CD4-positive, alpha-beta T cell treated with Interleukin-4 for 4 hours (primary cell): Measurements from ENCODE around the gene SNTG2.

Experiments used
- DNase-seq: peaks from one replicate; pipeline ENCODE4 v3.0.0-alpha.2; 2020

The SNTG2 gene

DNA sequence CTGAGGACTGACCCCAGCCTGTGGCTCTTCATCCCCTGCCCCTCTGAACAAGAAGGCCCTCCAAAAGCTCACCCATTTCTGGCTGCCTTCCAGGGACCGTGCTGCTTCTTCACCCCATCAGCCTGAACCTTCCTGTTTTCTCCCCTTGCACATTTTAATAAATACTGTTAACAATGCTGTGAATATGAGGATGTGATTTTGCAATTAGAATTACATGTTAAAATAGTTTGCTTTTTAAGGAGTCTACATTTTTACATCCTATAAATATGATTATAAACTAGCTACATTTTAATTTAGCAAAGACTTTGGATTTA lies 4.0 kb downstream of the SNTG2 start:
- no peak for DNase-seq

DNA sequence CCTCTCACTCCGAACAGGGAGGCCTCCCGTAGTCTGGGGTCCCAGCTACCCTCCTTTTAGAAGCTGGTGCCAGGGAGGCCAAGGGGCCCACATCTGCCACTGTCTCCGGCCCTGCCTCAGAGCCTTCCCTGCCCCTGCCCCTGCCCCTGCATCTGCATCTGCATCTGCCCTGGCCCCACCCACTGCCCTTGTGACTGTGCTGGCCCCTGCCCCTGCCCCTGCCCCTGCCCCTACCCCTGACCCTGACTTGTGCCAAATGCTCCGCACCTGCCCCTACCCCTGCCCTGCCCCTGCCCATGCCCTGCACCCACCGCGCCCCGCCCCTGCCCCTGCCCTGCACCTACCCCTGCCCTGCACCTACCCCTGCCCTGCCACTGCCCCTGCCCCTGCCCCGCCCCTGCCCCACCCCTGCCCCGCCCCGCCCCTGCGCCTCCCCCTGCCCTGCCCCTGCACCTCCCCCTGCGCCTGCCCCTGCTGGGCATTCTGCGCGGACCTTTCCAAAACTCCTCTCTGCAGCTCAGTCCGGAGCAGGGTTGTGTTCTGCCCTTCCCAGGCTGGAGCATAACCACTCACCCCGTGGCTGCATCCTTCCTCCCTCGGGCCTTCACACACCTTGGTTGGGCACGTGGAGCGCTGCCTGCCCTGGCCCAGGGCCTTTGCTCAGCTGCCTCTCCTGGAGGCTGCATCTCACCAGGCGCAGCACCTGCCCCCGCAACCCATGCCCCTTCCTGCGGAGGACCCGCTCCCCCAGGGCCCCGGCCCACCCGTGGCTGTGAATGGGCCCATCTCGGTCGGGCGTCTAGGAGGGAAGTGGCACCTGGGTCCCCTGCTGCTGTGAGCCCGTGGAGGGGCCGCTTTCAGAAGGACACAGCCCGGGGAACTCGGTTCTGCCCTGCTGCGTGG lies 5.4 kb downstream of the SNTG2 start:
- DNase-seq: no peak

DNA sequence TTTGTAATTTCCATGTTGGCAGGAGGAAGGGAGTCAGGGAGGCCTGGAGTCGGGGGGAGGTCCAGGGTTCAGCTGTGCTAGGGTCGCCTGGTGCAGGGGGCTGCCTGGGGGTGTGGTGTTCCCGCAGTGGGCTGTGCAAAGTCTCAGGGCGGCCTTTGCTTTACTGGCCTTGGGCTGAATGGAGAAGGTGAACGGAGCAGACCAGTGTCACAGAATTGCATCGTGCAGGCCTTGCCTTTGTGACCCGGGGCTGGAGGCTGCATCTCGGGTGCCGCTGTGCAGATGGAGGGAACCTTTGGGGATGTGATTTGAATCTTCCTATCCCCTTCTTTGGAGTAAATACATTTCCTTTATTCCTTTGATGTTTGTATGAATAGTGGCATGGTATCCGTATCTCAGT lies 8.8 kb downstream of the SNTG2 start:
- DNase-seq: no peak

DNA sequence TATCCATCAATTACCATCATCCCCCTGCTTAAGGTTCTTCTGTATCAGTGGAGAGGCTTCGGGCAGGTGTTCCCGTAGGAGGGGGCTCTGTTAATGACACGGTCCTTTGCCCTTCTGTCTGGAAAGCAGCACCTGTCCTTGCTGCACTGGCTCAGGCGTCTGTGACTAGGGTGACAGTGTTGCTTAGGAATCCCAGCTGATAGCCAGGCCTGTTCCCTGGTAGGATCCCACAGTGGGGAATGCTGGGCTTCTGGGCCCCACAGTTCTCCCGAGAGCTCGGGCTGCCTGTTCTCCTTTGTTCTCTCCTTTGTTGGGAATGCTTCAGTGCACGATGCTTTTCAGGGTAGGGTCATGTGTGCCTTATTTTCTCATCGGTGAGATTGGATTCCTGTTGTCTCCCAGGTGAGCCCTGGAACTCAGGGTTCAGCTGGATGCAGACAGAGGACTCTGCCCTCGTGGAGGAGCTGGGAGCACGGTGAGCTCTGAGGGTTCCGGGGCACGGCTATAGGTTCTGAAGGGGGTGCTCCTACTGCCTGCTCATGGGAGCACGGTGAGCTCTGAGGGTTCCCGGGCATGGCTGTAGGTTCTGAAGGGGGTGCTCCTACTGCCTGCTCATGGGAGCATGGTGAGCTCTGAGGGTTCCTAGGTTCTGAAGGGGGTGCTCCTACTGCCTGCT lies 9.6 kb downstream of the SNTG2 start:
- DNase-seq: no peak

DNA sequence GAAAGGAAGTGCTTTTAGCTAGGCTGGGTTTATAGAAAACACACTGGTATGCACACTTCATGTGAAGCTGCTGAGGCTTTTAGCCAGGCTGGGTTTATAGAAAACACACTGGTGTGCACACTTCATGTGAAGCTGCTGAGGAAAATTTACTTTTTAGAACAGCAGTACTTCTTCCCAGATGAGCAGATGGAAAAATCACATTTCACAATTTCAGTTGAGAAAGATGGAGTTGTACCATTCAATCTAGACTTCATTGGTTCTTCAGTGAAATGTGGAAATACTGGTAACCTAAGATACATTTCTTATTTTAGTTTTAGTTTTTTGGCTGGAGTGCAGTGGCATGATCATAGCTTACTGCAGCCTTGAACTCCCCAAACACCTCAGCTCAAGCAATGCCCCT lies 11.1 kb downstream of the SNTG2 start:
- DNase-seq: no peak

DNA sequence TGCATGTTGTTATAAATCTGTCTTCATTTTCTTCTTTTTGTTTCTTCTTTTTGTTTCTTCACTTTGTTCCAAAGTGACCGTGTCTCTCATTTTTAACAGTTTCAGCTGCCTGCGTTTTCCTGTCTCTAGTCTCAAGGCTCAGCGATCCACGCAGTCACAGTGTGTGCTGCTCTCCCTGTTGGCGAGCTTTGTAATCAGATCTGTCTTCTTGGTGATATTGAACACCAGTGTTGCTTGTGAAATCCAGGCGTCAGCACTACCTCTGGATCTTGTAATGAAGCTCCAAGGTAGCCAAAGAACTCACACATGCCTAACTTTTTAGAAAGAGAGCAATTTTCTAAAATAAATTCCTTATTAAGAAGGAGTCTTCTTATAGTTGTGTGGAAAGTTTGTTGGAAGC lies 13.2 kb downstream of the SNTG2 start:
- DNase-seq: no peak

DNA sequence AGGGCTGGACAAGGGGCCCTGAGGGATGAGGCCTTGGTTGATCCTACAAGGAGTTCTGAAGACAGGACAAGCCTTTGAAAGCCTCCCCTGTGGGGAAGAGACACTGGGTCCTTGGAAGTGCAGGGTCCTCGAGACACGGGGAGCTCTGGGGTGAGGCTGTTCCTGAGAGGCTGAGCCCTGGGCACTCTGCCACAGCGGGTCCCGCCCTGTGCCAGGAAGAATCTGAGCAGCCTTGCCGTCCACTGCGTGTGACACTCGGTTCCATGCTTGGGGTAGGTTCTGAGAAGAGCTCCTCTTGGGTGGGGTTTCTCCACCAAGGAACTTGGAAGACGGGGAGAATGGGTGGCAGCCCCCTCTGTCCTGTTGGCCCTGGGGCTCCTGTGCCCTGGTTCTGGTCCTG lies 13.9 kb downstream of the SNTG2 start:
- no peak for DNase-seq

DNA sequence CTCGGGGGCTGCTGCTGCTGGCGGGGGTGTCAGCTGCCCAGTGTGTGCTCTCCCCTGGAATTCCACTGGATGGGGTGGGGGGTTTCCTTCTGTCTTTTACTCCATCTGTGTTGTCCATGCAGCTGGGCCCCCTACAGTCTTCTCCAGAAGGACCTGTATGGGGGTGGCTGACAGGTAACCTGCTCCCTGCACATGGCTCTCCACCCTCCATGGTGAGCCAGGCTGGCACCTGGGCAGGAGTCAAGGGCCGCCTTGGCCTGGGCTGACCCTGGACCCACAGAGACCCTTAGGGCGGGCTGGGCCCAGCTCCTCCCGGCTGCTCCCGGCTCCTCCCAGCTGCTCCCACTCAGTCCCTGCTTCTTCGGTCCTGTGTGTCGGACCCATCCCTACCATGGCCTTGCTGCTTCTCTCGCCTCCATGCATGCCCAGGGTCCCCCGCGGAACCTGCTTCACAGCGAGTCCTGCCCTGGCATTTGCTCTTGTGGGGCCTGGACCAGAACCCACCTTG lies 15.0 kb downstream of the SNTG2 start:
- DNase-seq: no peak

DNA sequence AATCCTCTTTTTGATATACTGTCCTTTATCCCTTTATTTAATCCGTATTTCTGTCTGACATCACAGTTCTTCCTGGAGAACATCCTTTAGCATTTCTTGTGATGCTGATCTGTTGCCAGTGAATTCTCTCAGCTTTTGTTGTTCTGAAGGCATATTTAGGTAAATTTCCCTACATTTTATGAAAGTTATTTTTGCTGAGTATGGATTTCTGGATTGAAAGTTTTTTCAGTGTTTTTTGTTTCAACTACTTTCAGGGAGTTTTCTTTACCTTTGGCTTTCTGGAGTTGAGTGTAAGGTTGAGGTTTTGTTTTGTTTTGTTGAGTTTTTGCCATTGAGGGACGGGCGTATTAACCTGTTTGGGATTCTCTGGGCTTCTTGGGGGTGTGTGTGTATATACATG lies 22.5 kb downstream of the SNTG2 start:
- no peak for DNase-seq

DNA sequence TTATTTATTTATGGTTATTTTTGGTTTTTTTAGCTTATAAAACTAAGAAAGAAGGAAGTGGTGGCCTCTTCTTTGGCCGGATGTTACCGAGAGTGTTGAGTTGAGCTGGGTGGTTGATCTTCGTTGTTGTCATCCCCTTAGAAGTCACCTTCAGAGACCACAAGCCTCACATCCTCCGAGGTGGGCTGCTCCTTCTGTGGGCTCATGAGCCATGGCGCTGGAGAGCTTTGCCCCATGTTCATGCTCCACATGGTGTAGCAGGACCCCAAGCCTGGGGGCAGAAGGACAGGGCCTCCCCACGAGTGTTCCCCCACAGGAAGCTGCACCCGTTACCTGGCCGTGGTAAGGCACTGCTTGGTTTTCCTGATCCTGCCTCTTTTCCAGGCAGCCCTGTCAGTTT lies 23.4 kb downstream of the SNTG2 start:
- DNase-seq: no peak

DNA sequence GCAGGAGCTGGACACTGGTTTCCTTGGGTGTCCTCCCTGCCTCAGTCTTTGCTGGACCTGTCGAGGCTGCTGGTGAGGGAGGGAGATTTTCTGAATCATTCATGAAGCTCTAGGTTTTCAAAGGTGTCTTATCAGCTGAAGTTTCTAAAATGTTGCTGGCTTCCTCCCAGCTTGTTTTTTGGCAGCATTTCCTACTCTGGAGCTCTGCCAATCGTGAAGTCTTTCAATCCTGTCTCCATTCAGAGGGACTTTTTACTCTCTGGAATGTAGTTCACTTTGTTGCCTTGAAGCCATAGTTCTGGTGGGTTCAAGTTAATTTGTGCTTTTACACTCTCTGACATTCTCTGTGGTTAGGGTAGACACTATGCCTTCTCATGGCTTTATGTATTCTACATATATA lies 23.9 kb downstream of the SNTG2 start:
- no peak for DNase-seq

DNA sequence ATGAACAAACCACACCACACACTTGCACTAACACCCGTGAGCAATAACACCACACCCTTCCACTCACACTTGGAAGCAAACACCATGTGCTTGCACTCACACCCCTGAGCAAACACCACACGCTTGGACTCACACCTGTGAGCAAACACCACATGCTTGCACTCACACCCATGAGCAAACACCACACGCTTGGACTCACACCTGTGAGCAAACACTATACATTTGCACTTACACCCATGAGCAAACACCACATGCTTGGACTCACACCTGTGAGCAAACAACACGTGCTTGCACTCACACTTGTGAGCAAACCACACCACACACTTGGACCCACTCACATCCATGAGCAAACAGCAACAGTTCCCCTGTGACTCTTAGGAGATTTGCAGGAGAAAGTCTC lies 24.4 kb downstream of the SNTG2 start:
- DNase-seq: no peak

DNA sequence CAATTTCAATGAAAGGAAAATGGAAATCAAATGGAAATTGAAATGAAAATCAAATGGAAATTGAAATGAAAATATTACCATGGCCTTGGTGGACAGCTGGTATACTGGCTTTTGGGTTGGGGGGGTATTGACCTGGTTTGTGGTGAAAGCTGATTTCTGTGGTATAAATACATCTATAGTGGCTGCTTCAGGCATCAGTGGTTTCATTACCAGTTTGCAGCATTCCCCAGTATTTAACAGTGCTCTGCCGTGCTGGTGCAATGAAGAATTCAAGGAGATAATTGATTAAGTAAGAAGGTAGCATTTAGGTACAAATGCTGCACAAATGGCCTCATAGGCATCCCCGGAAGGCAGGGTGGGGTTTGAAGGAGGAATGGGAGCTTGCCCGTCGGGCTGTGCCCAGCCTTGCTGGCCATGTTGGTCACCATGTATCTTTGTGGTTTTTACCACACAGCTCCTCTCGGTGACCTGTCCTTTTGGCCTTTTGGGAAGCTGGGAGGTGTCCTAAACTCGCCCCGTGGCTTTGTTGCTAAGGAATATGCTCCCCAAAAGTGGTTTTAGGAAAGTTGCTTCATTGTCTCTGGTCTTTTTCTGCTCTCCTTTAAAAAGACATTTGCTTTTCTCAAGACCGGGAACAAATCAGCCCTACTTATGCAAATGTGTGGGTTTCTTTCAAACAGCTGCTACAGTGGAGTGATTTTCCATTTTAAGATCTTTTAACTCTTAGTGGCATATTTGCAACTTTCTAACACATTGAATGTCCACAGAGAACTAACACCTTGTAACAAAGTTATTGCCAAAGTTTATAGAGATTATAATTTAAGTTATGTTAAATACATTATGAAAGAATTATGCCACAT lies 28.6 kb downstream of the SNTG2 start:
- DNase-seq: no peak

DNA sequence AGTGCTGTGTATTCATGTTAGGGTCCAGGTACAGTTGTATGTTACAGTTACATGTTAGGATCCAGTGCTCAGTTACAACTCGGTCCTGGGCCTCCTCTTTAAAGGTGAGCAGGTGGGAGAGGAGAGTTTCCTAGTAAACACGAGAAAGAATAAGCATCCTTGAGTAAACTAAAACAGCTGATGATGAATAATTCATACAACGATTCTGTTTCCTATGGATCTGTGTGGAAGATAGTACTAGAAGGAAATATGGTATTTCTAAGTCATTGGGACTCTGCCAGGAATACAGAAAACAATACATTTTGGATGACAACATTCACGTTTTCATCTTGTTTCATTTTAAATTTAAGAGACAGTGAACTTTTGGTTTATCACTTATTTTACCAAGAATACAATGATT lies 29.5 kb downstream of the SNTG2 start:
- no peak for DNase-seq

DNA sequence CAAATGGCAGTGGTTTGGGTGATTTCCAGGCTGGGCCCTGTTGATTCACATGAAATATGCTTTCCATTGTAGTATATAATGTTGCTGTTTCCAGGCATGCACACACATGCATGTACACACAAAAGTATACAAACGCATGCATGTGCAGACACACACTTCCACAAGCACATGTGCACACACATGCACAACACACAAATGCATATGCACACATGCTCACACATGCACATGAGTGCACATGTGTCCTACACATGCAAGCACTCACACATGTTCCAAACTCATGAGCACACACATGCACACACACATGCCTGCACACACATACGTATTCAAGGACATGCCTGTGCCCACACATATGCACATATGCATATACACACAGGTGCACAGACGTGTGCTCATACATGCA lies 30.6 kb downstream of the SNTG2 start:
- DNase-seq: no peak

DNA sequence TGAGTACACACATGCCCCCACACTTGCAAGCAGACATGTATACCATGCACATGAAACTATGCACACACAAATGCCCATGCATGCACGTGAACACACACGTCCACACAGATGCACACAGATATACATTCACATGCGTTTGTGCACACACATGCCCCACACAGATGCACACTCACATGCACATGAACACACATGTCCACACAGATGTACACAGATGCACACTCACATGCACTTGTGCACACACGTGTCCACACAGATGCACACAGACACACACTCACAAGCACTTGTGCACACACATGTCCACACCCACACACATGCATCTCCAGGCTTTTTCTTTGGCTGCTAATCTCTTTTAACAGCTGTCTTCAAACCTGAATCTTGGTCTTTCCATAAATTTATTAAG lies 31.1 kb downstream of the SNTG2 start:
- no peak for DNase-seq

DNA sequence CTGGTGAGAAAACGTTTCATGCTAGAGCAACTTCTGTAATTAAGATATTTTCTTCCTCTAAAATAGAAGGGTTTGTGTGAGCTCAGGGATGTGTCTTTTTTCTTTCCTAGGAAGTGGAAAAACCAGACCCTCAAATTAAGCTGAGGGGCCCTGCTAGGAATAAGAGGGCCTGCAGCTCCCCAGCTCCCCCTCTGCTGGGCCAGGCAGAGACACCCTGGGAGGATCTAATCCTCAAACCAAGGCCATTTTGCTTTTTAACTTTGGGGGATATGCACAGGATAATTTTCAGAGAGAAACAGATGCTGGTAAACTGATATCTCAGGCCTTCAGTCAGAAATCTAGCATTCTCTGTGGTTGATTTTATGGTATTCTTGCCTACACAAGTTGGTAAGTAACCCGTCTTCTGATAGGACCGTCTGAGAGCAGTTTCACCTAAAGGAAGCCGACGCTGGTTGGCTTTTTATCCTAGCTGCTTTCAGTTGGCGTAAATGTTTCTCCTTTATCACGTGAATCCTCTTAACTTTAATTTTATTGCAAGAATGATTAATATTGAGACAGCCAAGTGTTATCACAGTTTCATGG lies 34.8 kb downstream of the SNTG2 start:
- no peak for DNase-seq

DNA sequence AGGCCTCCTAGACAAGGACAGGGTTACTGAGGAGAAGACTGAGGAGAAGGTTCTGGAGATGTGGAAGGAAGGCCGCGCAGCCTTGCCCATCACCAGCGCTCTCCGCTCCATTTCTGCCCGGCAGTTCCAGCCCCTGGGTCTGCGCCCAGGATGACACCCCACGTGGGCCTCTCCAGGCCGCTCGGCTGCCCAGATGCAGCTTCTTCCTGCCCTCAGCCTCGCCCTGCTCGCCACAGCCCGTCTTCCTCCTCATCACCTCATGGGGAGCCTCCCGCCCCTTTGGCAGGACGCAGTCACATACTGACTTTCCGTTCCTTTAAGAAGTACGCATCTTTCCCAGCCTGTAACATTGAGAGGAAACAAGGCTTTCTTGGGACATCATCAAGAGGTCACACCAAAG lies 37.1 kb downstream of the SNTG2 start:
- no peak for DNase-seq

DNA sequence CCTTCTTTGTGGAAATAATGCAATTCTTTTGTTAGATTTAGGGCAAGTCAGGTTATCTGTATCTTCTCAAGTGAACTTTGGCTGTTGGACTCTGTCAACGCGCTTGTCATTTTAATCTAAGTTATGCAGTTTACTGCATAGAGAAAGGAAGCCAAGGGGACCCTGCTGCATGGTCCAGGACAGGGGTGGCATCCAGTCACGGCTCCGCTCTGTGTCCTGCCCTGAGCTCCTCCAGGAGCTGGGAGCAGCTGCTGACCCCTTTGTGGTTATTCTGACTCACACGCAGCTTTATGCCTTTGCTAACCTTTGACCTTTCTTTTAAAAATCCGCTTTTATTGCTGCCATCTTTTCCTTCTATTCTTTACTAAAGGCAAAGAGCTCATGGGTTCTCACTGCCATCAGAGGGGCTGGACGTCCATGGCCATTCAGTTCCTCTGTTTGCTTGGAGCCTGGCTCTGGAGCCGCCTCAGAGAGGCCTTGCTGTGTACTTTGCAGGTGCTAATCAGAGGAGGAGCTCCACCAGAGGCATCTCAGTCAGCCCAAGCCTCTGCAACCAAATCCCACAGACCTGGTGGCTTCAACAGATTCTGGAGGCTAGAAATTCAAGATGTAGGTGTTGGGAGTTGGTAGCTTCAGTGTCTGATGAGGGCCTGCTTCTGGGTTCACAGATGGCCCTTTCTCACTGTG lies 39.3 kb downstream of the SNTG2 start:
- no peak for DNase-seq

DNA sequence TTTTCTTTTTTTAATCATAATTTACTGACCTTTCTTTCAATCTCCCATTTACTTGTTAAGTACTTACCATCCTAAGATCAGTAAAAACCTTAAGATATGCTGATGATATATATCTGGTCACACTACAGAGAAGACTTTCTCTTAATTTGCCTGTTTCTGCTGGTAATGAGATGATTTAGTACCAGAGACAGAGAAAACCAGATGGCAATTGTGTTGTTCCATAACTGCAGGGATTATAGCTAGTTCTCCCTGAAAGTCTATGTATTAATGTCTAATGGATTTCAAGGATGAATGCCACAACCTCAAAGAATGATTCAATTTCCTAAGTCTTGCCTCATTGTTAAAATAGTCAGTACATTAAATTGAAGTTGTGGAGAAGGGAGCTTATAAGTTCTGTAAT lies 40.3 kb downstream of the SNTG2 start:
- DNase-seq: no peak

DNA sequence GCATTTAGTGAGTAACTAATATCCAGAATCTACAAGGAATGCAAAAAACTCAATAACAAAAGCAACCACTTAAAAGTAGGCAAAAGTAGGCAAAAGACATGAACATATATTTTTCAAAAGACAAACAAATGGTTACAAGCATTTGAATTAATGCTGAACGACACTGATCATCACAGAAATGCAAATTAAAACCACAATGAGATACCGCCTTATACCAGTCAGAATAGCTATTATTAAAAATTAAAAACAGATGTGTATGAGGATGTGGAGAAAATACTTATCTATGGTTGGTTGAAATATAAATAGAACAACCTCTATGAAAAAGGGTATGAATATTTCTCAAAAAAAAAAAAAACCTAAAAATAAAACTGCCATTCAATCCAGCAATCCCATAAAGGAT lies 51.7 kb downstream of the SNTG2 start:
- DNase-seq: no peak

DNA sequence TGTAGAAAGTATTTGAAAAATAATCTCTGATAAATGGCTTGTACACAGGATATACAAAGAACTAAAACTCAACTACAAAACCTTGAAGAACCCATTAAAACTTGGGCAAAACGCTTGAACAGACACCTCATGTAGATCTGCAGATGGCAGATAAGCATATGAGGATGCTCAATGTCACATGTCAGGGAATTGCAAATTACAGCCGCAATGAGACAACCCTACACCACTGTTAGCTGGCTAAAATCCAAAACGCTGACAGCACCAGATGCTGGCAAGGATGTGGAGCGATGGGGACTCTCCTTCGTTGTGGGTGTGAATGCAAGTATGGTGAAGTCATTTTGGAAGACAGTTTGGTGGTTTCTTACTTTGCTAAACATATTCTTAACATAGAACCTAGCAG lies 53.7 kb downstream of the SNTG2 start:
- DNase-seq: no peak
